Psoas muscle (tissue), 8 donors: ENCODE results near the gene RHBDL3. TPM values are rescaled to one million over a fixed set of nuclear protein-coding genes. Genes with fewer than 3 reads are reported as not detected.
"Not testable (repeated sequence)": the region's sequence is repeated elsewhere in the genome, so short reads cannot be mapped to it uniquely, and the experiment has no call there.

Experiments
- ATAC-seq, 4 donors: fragments of 200-7000 bp; cut with Tn5 transposase; one replicate each; pipeline ENCODE4 v1.9.1; 2020; ENCODE audit warnings: moderate library complexity in 3 of 4, mild to moderate bottlenecking in 2 of 4
- DNase-seq, 2 donors: peaks; one replicate each; pipeline ENCODE4 v3.0.0-alpha.2; 2020
- H3K27ac ChIP-seq: fragments of 200-600 bp; one replicate; pipeline ENCODE4 v1.8.0; 2022
- H3K27me3 ChIP-seq, 3 donors: fragments of 200-600 bp in 1 of 3; one replicate each; pipeline versions ENCODE4 v1.6.1 to v1.8.0; 2013 to 2022; ENCODE audit warnings: low read length in 2 of 3, mild to moderate bottlenecking in 2 of 3, moderate library complexity in 1 of 3; ENCODE audit not compliant: insufficient read depth in 3 of 3
- H3K36me3 ChIP-seq, 2 donors: fragments of 200-600 bp in 1 of 2; one replicate each; pipeline versions ENCODE4 v1.6.1 to v1.8.0; 2013 to 2022; ENCODE audit warnings: low read depth in 1 of 2, mild to moderate bottlenecking in 1 of 2, moderate library complexity in 1 of 2; ENCODE audit not compliant: insufficient read depth in 1 of 2
- H3K4me1 ChIP-seq: fragments of 200-600 bp; one replicate; pipeline ENCODE4 v1.8.0; 2022
- H3K4me3 ChIP-seq: fragments of 200-600 bp; one replicate; pipeline ENCODE4 v1.8.0; 2022; ENCODE audit warnings: mild to moderate bottlenecking
- H3K9me3 ChIP-seq: fragments of 200-600 bp; one replicate; pipeline ENCODE4 v1.8.0; 2022
- CTCF ChIP-seq: fragments of 200-600 bp; IDR thresholded peaks from one replicate; pipeline ENCODE4 v1.8.0; 2022; ENCODE audit warnings: antibody characterized with exemption
- WGBS, 3 donors: extraction: QIAGEN DNeasy Blood & Tissue Kit; methylation state at CpG; one replicate each; pipeline versions ENCODE4 v1.1.6 to v1.1.7; 2013; 5-methylcytosine and 5-hydroxymethylcytosine counted together
- intact Hi-C, 2 donors: fragments of 100-400 bp; cut with DNase I; formaldehyde crosslinking; loops; one replicate each; pipeline versions ENCODE4 v1.11.0 to v1.14.2; 2022
- polyA plus RNA-seq, 3 donors: library from polyadenylated mRNA; stranded (reverse); fragments of 200-250 nt; gene quantifications; one replicate each; pipeline ENCODE4 v1.2.3, GENCODE V29; 2013
- total RNA-seq, 4 donors: library from RNA; stranded (reverse); fragmentation: NEBNext Ultra II Directional in 2 of 4; extraction: Animal tissue kit (Norgen Biotek cat#: 25700) in 2 of 4; gene quantifications; one replicate each; pipeline versions ENCODE4 v1.2.1 to v1.2.4, GENCODE V29; 2021 to 2023
- donor health status: healthy with polysubstance abuse.
- donor health status: DM: no; HTN: no; CAD: no; lungs with moderate emphysema.
- donor health status: Bipolar disorder and iron deficiency.
- donor health status: healthy.
- donor health status: DM: yes; HTN: yes; CAD: no.
- donor health status: DM: no; HTN: no; CAD: no.
- donor health status: DM: no; HTN: no; CAD: no.
- donor health status: DM: yes; HTN: yes; CAD: no.

Gene RHBDL3
- total and polyA plus RNA-seq, 7 donors = 0.04 to 0.19 (median 0.12) TPM; not detected in 1

- no peak overlapping the region for H3K4me3 ChIP-seq
- 58 to 61% (median 59%) methylated on average over 18 of the region's 18 CpGs for WGBS, 3 donors
- no peak overlapping the region for H3K27ac ChIP-seq
- no peak for TF ChIP-seq CTCF
- no peaks in the 10 kb centered on the region for H3K9me3 ChIP-seq
- peaks cover 0 to 18% (median 10%) of the 10 kb centered on the region in 3 donors for H3K27me3 ChIP-seq
- ATAC-seq (no peak), DNase-seq (no peak)
- intact Hi-C loops = loop anchor here in 1 of 2 donors (10.0 kb wide), 1 partner anchor 496 kb away; no protein-coding TSS in a partner anchor
- H3K4me1 ChIP-seq = no peaks in the 10 kb centered on the region
- no peaks in the 10 kb centered on the region for H3K36me3 ChIP-seq
Measured at GRCh38 chr17:32258383-32259140, 7.1 kb upstream of the RHBDL3 start.

- Histone ChIP-seq H3K9me3 (no peaks in the 10 kb centered on the region), H3K4me3 (no peak overlapping the region), H3K36me3 (no peaks in the 10 kb centered on the region), H3K27ac (no peak overlapping the region), H3K27me3 (peaks cover 0 to 28% (median 10%) of the 10 kb centered on the region in 3 donors), H3K4me1 (no peaks in the 10 kb centered on the region)
- intact Hi-C loops = loop anchor here in 1 of 2 donors (10.0 kb wide), 1 partner anchor 495 kb away; no protein-coding TSS in a partner anchor
- TF ChIP-seq CTCF = no peak
- no peak for ATAC-seq
- DNase-seq = no peak
- 36 to 52% (median 47%) methylated on average over 4 of the region's 4 CpGs for WGBS, 3 donors
Measured at GRCh38 chr17:32259586-32259985, 6.0 kb upstream of the RHBDL3 start.

- 34 to 45% (median 37%) methylated on average over 7 of the region's 7 CpGs for WGBS, 3 donors
- Histone ChIP-seq H3K4me3 (no peak overlapping the region), H3K9me3 (no peaks in the 10 kb centered on the region), H3K36me3 (no peaks in the 10 kb centered on the region), H3K27ac (no peak overlapping the region), H3K27me3 (peaks cover 0 to 41% (median 12%) of the 10 kb centered on the region in 3 donors), H3K4me1 (no peaks in the 10 kb centered on the region)
- ATAC-seq (no peak), DNase-seq (no peak)
- intact Hi-C loops = no loop called here
- TF ChIP-seq CTCF = no peak
Measured at GRCh38 chr17:32261417-32261736, 4.3 kb upstream of the RHBDL3 start.

DNA sequence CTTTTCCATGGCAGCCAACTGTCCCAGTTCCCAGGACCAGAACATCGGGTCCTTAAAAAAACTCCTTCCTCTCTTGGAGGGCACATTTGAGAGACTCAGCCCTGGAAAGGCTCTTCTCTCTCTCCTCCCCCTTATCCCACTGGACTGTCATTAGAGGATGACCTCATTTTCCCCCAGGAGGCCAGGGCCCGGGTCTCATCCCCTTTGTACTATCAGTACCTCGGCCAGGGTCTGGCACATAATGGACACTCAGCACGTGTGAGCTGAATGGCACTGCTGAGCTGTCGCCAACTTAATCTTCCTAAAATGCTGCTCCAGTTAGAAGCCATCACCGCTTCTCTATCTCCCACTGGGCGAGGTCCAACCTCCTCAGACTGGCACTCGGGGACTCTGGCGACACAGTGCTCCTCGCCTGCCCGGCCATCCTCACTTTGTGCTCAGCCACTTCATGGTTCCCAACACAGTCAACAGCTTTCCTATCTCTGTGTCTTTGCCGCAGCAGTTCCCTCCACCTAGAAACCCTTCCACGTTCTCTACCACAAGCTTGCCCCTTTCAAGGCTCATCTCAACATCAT lies 3.6 kb upstream of the RHBDL3 start:
- ATAC-seq (no peak), DNase-seq (no peak)
- intact Hi-C loops = no loop called here
- 50 to 59% (median 55%) methylated on average over 13 of the region's 13 CpGs for WGBS, 3 donors
- Histone ChIP-seq H3K27ac (no peak overlapping the region), H3K4me3 (no peak overlapping the region), H3K36me3 (no peaks in the 10 kb centered on the region), H3K9me3 (no peaks in the 10 kb centered on the region), H3K27me3 (peaks cover 0 to 47% (median 17%) of the 10 kb centered on the region in 3 donors), H3K4me1 (peaks cover 5% of the 10 kb centered on the region)
- TF ChIP-seq CTCF = no peak

DNA sequence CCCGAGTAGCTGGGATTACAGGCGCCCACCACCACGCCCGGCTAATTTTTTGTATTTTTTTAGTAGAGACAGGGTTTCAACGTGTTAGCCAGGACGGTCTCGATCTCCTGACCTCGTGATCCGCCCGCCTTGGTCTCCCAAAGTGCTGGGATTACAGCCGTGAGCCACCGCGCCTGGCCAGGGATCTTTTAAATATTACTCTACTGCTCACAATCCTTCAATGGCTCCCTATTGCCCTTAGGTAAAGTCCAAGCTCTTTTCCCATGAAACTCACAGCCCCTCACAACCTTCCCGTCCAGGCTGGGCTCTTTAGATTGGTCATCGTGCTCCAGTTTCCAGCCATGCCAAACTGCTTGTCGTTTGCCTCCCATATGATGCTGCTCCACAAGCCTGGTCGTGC lies 2.1 kb upstream of the RHBDL3 start:
- H3K4me3 ChIP-seq, H3K9me3 ChIP-seq, H3K4me1 ChIP-seq, H3K27ac ChIP-seq, ATAC-seq, H3K36me3 ChIP-seq, intact Hi-C loops, DNase-seq: not testable (repeated sequence)
- 91 to 93% (median 92%) methylated on average over 13 to 17 of the region's 17 CpGs for WGBS, 3 donors
- H3K27me3 ChIP-seq = peaks cover 0 to 59% (median 25%) of the 10 kb centered on the region in 3 donors
